HepG2 (cell line): ENCODE data around the gene ARPP21. TPM values are rescaled to one million over a fixed set of nuclear protein-coding genes. Genes with fewer than 3 reads are reported as not detected.

Source experiments
- ATAC-seq: fragments of 200-7000 bp; cut with Tn5 transposase; 3 replicates; pipeline ENCODE4 v1.9.1; 2020; ENCODE audit warnings: mild to moderate bottlenecking, moderate library complexity
- BruUV-seq: library from RNA; stranded (reverse); fragments of 400-500 nt; replicated peaks from 2 replicates; lab custom pipeline; 2021; lab: Mats Ljungman, UMichigan
- CTCF ChIA-PET: fragments of 300-600 bp; formaldehyde crosslinking; extraction: SDS; loops from one replicate; lab custom pipeline; 2021; ENCODE audit warnings: low total read pairs, inconsistent platforms, low intra/inter-chr PET ratio; lab: Yijun Ruan, JAX
- POLR2A ChIA-PET: fragments of 350-600 bp; sonication (Branson Sonifier 250); formaldehyde crosslinking; loops from one replicate; lab custom pipeline; 2020; ENCODE audit warnings: antibody characterized with exemption, inconsistent platforms; lab: Yijun Ruan, JAX
- DNase-seq: peaks from one replicate; pipeline ENCODE4 v3.0.0-alpha.2; 2015; ENCODE audit warnings: low spot score
- FAIRE-seq: peaks from 3 replicates; lab custom pipeline; 2011; peaks lifted over from hg19 to GRCh38; lab: Jason Lieb, UNC
- H2AFZ ChIP-seq: one replicate; pipeline ENCODE4 v1.6.1; 2011; ENCODE audit warnings: low read length, inconsistent platforms
- H3K27ac ChIP-seq: fragments of 300-600 bp; 3 replicates; pipeline ENCODE4 v1.8.0; 2011; ENCODE audit warnings: mixed run types, mild to moderate bottlenecking, mixed read lengths, low read length, inconsistent platforms; ENCODE audit not compliant: insufficient read depth; ENCODE audit errors: extremely low read length
- H3K27me3 ChIP-seq, 2 experiments: fragments of 200-600 bp in 1 of 2; 2 replicates in 1 of 2; 3 replicates in 1 of 2; pipeline versions ENCODE4 v1.6.0 to v1.8.0; 2011; ENCODE audit warnings: low read length in 2 of 2, mild to moderate bottlenecking in 2 of 2, moderate library complexity in 2 of 2, inconsistent platforms in 1 of 2; ENCODE audit not compliant: insufficient read depth in 2 of 2, control insufficient read depth in 1 of 2
- H3K36me3 ChIP-seq, 2 experiments: fragments of 200-600 bp in 1 of 2; replicated peaks in 1 of 2; 2 replicates in 1 of 2; 3 replicates in 1 of 2; pipeline versions ENCODE4 v1.5.1 to v1.8.0; 2011; ENCODE audit warnings: low read length in 2 of 2, inconsistent platforms in 1 of 2; ENCODE audit not compliant: insufficient read depth in 2 of 2, control insufficient read depth in 1 of 2
- H3K4me1 ChIP-seq: 2 replicates; pipeline ENCODE4 v1.5.1; 2012; ENCODE audit warnings: low read length, inconsistent platforms; ENCODE audit not compliant: insufficient read depth
- H3K4me2 ChIP-seq: 2 replicates; pipeline ENCODE4 v1.6.0; 2011; ENCODE audit warnings: low read depth, low read length, inconsistent platforms
- H3K4me3 ChIP-seq, 3 experiments: fragments of 200-600 bp in 1 of 3; sonication (generic), shearing (Covaris generic) in 1 of 3; replicated peaks in 1 of 3; 2 replicates each; pipeline ENCODE4 v1.5.1; 2011 to 2016; ENCODE audit warnings: low read length in 3 of 3, inconsistent platforms in 2 of 3, low read depth in 2 of 3, mild to moderate bottlenecking in 2 of 3, control low read depth in 1 of 3, mixed read lengths in 1 of 3; ENCODE audit not compliant: insufficient read depth in 1 of 3
- H3K79me2 ChIP-seq: one replicate; pipeline ENCODE4 v1.6.1; 2011; ENCODE audit warnings: low read length, inconsistent platforms; ENCODE audit not compliant: insufficient read depth
- H3K9ac ChIP-seq: 2 replicates; pipeline ENCODE4 v1.6.0; 2011; ENCODE audit warnings: mild to moderate bottlenecking, low read depth, low read length, inconsistent platforms; ENCODE audit not compliant: insufficient read depth
- H3K9me3 ChIP-seq: 2 replicates; pipeline ENCODE4 v1.5.1; 2012; ENCODE audit warnings: mild to moderate bottlenecking, low read length
- H4K20me1 ChIP-seq: 2 replicates; pipeline ENCODE4 v1.6.0; 2011; ENCODE audit warnings: inconsistent platforms, mild to moderate bottlenecking, low read length, moderate library complexity; ENCODE audit not compliant: insufficient read depth
- ASH2L ChIP-seq: fragments of 300-600, 200-600 bp; sonication (generic); IDR thresholded peaks from 2 replicates; pipeline ENCODE4 v1.7.0; 2017; ENCODE audit warnings: low read depth, mild to moderate bottlenecking, moderate library complexity, mixed read lengths, low read length; ENCODE audit not compliant: insufficient read length
- ETS1 ChIP-seq: sonication (generic); formaldehyde crosslinking; IDR thresholded peaks from 2 replicates; pipeline ENCODE4 v1.4.0; 2020; ENCODE audit warnings: missing genetic modification reagents
- GABPA ChIP-seq, 2 experiments: IDR thresholded peaks; 2 replicates each; pipeline ENCODE4 v1.6.1; 2011 to 2016; ENCODE audit warnings: low read depth in 2 of 2, low read length in 1 of 2, missing biosample characterization in 1 of 2, missing genetic modification characterization in 1 of 2
- ISL2 ChIP-seq: sonication (generic); formaldehyde crosslinking; IDR thresholded peaks from 2 replicates; pipeline ENCODE4 v1.5.0; 2020; ENCODE audit warnings: missing genetic modification reagents
- RBFOX2 ChIP-seq: fragments of 200-400 bp; formaldehyde crosslinking; IDR thresholded peaks from 2 replicates; pipeline ENCODE4 v1.6.1; 2017; ENCODE audit warnings: low read depth, mild to moderate bottlenecking, low read length
- SMARCE1 ChIP-seq: fragments of 450-650 bp; IDR thresholded peaks from 2 replicates; pipeline ENCODE4 v1.6.1; 2017; ENCODE audit warnings: borderline replicate concordance
- SP5 ChIP-seq: IDR thresholded peaks from 2 replicates; pipeline ENCODE4 v1.6.1; 2016; ENCODE audit warnings: low read depth, borderline replicate concordance
- SRSF9 ChIP-seq: fragments of 200-400 bp; formaldehyde crosslinking; IDR thresholded peaks from 2 replicates; pipeline ENCODE4 v1.6.1; 2018; ENCODE audit warnings: borderline replicate concordance, mild to moderate bottlenecking, low read depth, low read length; ENCODE audit not compliant: insufficient read depth, poor library complexity, severe bottlenecking
- TBX3 ChIP-seq: fragments of 450-650 bp; IDR thresholded peaks from 2 replicates; pipeline ENCODE4 v1.6.1; 2017; ENCODE audit warnings: antibody characterized with exemption, mild to moderate bottlenecking, inconsistent platforms, borderline replicate concordance
- XBP1 ChIP-seq: sonication (generic); formaldehyde crosslinking; IDR thresholded peaks from 2 replicates; pipeline ENCODE4 v1.5.0; 2020; ENCODE audit warnings: missing genetic modification reagents
- ZBTB39 ChIP-seq: sonication (generic); formaldehyde crosslinking; IDR thresholded peaks from 2 replicates; pipeline ENCODE4 v1.5.0; 2020; ENCODE audit warnings: missing genetic modification reagents
- ZGPAT ChIP-seq: IDR thresholded peaks from 2 replicates; pipeline ENCODE4 v1.6.1; 2016; ENCODE audit warnings: mild to moderate bottlenecking
- ZNF232 ChIP-seq: sonication (generic); formaldehyde crosslinking; IDR thresholded peaks from 2 replicates; pipeline ENCODE4 v1.4.0; 2020; ENCODE audit warnings: missing genetic modification reagents, borderline replicate concordance
- ZNF333 ChIP-seq: sonication (generic); formaldehyde crosslinking; IDR thresholded peaks from 2 replicates; pipeline ENCODE4 v1.4.0; 2020; ENCODE audit warnings: mild to moderate bottlenecking, missing genetic modification reagents, borderline replicate concordance
- ZNF335 ChIP-seq: sonication (generic); formaldehyde crosslinking; IDR thresholded peaks from 2 replicates; pipeline ENCODE4 v1.4.0; 2020; ENCODE audit warnings: missing genetic modification reagents
- ZNF546 ChIP-seq: sonication (generic); formaldehyde crosslinking; conservative IDR thresholded peaks from 2 replicates; pipeline ENCODE4 v1.8.1; 2023; ENCODE audit warnings: mild to moderate bottlenecking, missing genetic modification reagents
- ZNF839 ChIP-seq: sonication (generic); formaldehyde crosslinking; IDR thresholded peaks from 2 replicates; pipeline ENCODE4 v1.4.0; 2020; ENCODE audit warnings: missing genetic modification reagents, mild to moderate bottlenecking, borderline replicate concordance
- WGBS: methylation state at CpG from one replicate; pipeline ENCODE4 v1.1.6; 2017; ENCODE audit warnings: low lambda C conversion rate; 5-methylcytosine and 5-hydroxymethylcytosine counted together
- in situ Hi-C: cut with HindIII; loops from 2 replicates; pipeline ENCODE4 v1.10.0; 2017; ENCODE audit warnings: low pct_unique_long_range_greater_than_20kb; ENCODE audit not compliant: extremely low pct_ligation_motif_present
- intact Hi-C: fragments of 100-400 bp; cut with micrococcal nuclease; formaldehyde crosslinking; loops from one replicate; pipeline ENCODE4 v1.10.0; 2022; ENCODE audit not compliant: unreplicated experiment
- polyA plus RNA-seq, 8 experiments: library from polyadenylated mRNA; depleted of rRNA in 3 of 8; stranded (reverse) in 7 of 8; unstranded in 1 of 8; fragments of >200 nt; fragmentation: Illumina TruSeq in 4 of 8; extraction: Trizol in 4 of 8; gene quantifications; 2 replicates each; pipeline versions ENCODE4 v1.2.1 to v1.2.3, GENCODE V29; 2011 to 2016; ENCODE audit warnings: low read depth in 4 of 8, missing spikeins in 1 of 8, mixed read lengths in 1 of 8; ENCODE audit not compliant: insufficient read depth in 1 of 8
- total RNA-seq, 5 experiments: library from RNA; depleted of rRNA; stranded (reverse); fragments of >200 nt; fragmentation: Illumina TruSeq; extraction: Trizol; gene quantifications; 2 replicates each; pipeline ENCODE4 v1.2.3, GENCODE V29; 2016; ENCODE audit warnings: low read depth in 1 of 5

ARPP21 gene
- total and polyA plus RNA-seq, 2 of the 13 experiments (the other 11 are each of a cell fraction or from before 2014, with no cell fraction given): not detected

GRCh38 chr3:35649405-35649804 lies 10.1 kb downstream of the ARPP21 start (continued):
- TF ChIP-seq ZNF839 (CRISPR knock-in tag): no peak

GRCh38 chr3:35651426-35651825 lies 12.1 kb downstream of the ARPP21 start:
- Histone ChIP-seq H3K9ac (no peak overlapping the region), H3K4me2 (no peak overlapping the region), H2AFZ (no peak overlapping the region), H3K36me3 (no peaks in the 10 kb centered on the region), H3K4me1 (no peaks in the 10 kb centered on the region), H3K79me2 (no peaks in the 10 kb centered on the region), H3K27me3 (no peaks in the 10 kb centered on the region), H3K27ac (no peak overlapping the region), H3K9me3 (no peaks in the 10 kb centered on the region), H4K20me1 (no peaks in the 10 kb centered on the region), H3K4me3 (no peak overlapping the region)
- in situ Hi-C loops: no loop called here
- ATAC-seq: no peak
- 66% methylated on average over 1 of the region's 1 CpG for WGBS
- TF ChIP-seq SP5 (CRISPR knock-in tag): no peak
- TF ChIP-seq SMARCE1: no peak
- TF ChIP-seq ZBTB39 (CRISPR knock-in tag): no peak
- TF ChIP-seq ETS1 (CRISPR knock-in tag): no peak
- no peak for TF ChIP-seq XBP1 (CRISPR knock-in tag)
- TF ChIP-seq ASH2L: no peak
- TF ChIP-seq ZNF335 (CRISPR knock-in tag): no peak
- TF ChIP-seq SRSF9: no peak
- TF ChIP-seq ZNF333 (CRISPR knock-in tag): no peak
- TF ChIP-seq ZNF232: no peak
- no peak for TF ChIP-seq TBX3
- TF ChIP-seq ISL2 (CRISPR knock-in tag): no peak
- no peak for TF ChIP-seq ZNF546 (CRISPR knock-in tag)
- TF ChIP-seq GABPA (IDR thresholded peaks at IDR 0.05; ENCODE audit: low read depth, low read length): no peak
- TF ChIP-seq GABPA (CRISPR knock-in tag; IDR thresholded peaks at IDR 0.05; ENCODE audit: low read depth): no peak
- TF ChIP-seq ZGPAT (CRISPR knock-in tag): no peak
- no peak for TF ChIP-seq RBFOX2
- no TSS peak for BruUV-seq
- intact Hi-C loops: no loop called here
- POLR2A ChIA-PET: no interaction called here
- DNase-seq: no peak
- FAIRE-seq: no peak
- CTCF ChIA-PET: no interaction called here
